T-helper 2 cell (primary cell): ENCODE data around the gene PCDHGC3.

Source experiments
- DNase-seq, 5 experiments: peaks; one replicate each; pipeline versions ENCODE4 v3.0.0 to v3.0.0-alpha.2; 2012 to 2022

PCDHGC3 gene

GRCh38 chr5:141508798-141509611, 33.2 kb downstream of the PCDHGC3 start:
- DNase-seq: no peak

- DNase-seq: no peak
Measured at GRCh38 chr5:141510160-141510559, 34.4 kb downstream of the PCDHGC3 start.

- DNase-seq: no peak
Measured at GRCh38 chr5:141510850-141511601, 35.3 kb downstream of the PCDHGC3 start.

DNA sequence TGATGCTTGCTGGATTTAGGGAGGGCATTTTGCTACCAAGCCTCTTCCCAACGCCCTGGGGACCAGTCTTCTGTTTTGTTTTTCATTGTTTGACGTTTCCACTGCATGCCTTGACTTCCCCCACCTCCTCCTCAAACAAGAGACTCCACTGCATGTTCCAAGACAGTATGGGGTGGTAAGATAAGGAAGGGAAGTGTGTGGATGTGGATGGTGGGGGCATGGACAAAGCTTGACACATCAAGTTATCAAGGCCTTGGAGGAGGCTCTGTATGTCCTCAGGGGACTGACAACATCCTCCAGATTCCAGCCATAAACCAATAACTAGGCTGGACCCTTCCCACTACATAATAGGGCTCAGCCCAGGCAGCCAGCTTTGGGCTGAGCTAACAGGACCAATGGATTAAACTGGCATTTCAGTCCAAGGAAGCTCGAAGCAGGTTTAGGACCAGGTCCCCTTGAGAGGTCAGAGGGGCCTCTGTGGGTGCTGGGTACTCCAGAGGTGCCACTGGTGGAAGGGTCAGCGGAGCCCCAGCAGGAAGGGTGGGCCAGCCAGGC, 36.1 kb downstream of the PCDHGC3 start:
- no peak for DNase-seq

- DNase-seq: peak; percentile 58 to 80 (median 78)
Measured at GRCh38 chr5:141512390-141512910, 36.7 kb downstream of the PCDHGC3 start.

- DNase-seq: peak in 2 of 5 experiments; percentile 15 to 56
Measured at GRCh38 chr5:141512911-141513626, 37.3 kb downstream of the PCDHGC3 start.

DNA sequence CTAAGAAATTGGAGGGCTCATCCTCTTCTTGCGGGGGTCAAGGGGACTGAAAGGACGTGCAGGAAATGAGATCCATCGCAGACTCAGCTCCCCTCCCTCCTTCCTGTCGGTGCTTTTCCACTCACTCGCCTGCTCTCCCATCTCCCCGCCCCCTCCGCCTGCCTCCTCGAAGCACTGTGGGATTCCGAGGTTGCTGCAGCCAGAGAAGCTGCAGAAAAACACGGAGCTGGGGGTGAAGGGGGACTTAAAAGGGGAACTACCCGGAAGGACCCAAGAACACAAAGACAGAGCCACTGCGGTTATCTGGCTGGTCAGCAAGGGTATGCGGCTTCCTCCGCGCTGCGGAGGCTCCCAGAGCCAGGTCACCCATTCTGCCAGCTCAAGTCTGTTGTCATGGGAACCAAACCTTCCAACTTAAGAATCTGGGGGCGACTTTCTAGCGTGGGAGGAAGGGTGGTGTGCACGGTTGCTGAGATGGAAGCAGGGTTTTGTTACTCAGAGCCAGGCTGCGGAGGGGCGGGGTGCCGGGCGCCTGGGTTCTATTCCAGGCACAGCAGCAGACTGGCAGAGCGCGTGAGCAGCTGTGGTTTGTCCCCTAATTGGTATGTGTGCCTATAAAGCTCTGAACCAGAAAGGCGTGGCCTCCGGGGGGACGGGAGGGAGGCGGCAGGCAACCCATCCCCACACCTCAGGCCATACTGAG, 38.0 kb downstream of the PCDHGC3 start:
- peak in 3 of 5 experiments; percentile 14 to 55 (median 30) for DNase-seq

GRCh38 chr5:141514330-141515133, 38.8 kb downstream of the PCDHGC3 start:
- no peak for DNase-seq

DNA sequence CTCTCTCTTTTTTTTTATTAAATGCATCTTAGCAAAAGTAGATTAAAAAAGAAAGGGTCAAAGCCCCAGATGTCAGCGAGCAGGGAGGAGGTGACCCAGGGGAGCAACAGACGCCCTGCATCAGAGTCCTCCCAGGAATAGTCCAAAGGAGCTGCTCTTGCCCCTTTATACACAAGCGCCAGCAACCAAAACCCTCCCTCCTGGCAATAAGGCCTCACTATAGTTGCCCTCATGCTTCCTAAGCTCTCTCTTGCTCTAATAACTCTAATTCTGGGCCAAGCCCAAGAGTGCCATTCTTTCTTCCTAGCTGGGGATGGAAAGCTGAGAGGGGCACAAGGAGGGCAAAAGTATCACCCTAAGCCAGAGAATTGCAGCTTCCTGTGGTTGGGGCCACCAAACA, 39.4 kb downstream of the PCDHGC3 start:
- DNase-seq: no peak

- no peak for DNase-seq
Measured at GRCh38 chr5:141515946-141516671, 40.3 kb downstream of the PCDHGC3 start.

- no peak for DNase-seq
Measured at GRCh38 chr5:141516672-141517025, 40.9 kb downstream of the PCDHGC3 start.

DNA sequence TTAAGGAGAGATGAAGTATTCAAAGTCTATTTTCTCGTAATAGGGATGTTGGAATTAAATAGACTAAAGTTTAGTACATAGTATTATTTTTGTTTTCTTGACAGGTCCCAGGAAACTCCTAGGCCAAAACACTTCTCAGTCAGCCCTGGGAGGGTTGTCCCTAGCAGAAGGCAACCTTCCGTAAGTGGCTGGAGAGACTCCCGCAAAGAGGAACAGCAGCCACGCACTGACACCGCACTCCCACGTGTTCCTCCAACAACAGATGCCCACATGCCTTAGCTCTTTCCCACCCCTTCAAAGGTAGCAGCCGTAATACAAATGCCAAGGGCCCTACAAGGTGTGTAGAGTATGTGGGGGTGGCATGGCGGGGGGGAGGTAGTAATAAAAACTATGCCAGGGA, 41.5 kb downstream of the PCDHGC3 start:
- DNase-seq: no peak

DNA sequence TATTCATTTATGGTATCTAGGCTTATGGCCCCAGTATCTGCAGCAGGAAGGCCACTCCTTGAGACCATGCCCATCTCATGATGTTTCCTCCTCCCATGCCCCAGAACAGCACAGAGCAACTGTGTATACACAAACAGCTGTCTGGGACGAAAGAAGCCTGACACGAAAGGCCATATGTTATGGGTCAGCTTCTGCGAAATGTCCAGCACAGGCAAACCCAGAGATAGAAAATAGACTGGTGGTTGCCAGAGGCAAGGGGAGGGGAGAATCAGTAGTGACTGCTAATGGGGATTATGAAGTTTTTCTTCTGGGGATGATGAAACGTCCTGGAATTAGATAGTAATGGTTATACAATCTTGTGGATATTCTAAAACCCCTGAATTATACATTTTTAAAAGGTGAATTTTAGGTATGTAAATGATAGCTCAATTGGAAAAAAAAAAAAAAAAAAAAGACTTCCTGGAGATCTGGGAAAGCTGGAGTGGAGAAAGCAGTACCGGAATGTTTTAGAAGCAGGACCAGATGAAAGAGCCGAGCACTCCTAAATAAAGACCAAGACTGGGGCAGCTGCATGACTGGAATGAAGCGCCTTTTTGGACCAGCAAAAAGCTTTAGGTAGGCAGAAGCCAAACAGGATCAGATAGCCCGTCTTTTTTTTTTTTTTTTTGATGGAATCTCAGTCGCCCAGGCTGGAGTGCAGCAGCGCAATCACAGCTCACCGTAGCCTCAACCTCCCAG, 42.3 kb downstream of the PCDHGC3 start:
- no peak for DNase-seq

- DNase-seq: no peak
Measured at GRCh38 chr5:141518618-141519015, 42.9 kb downstream of the PCDHGC3 start.

DNA sequence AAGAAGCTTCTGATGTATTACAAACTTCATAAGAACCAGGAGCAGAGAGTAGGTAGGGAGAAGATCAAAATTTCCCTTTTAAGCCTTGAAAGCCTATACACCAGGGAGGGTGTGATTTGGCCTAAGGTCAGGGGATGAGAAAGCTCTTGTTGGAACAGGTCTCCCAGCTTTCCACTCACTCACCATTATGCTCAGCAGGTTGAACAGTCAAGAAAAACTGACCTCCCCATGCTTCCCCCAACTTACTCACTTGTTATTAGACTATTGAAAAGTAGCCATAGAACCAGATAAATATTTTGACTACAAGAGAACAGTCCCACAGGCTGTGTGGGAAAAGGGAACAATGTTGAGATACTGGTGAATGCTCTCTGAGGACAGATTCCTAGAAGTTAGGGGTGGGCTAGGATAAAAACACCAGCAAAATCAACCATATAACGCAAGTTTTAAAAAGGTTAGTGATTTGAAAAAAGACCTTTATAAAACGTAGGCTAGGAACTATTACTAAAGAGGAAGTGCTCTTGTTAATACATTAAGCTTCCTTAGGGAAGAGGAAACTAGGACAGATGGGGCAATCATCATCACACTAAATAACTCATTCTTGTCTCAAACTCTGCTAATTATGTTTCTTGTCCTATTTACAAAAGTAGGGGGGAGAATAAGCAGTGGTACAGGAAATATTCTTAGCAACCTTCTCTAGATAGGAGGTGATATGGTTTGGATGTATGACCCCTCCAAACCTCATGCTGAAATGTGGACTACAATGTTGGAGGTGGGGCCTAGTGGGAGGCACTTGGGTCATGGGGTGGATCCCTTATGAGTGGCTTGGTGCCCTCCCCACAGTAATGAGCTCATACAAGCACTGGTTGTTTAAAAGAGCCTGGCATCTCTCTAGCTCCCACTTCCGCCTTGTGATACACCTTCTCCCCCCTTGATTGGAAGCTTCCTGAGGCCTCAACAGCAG, 44.1 kb downstream of the PCDHGC3 start:
- no peak for DNase-seq

DNA sequence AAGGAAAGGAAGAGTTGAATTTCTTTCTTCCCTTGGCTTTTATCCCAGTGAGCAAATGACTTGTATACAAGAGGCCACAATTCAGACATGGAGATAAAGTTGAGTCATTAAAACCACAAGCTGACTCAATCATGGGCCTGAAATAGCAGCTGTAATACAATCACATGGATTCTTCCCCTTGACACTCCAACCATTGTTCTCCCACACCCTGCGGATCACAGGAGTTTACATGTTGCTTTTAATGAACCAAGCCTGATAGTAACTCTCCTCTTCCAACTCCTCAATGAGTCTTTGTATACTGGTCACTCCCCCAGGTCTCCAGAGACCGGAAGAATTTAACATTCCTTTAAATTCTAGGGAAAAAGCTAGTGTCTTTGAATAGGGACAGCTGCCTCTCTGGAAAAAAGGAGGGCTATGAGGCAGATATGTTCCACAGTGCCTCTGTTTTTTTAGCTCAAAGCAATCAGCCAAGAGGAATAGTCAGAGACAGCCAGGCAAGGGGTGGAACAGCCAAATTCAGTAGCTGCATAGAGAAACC, 45.5 kb downstream of the PCDHGC3 start:
- peak in 1 of 5 experiments; percentile 35 for DNase-seq

DNA sequence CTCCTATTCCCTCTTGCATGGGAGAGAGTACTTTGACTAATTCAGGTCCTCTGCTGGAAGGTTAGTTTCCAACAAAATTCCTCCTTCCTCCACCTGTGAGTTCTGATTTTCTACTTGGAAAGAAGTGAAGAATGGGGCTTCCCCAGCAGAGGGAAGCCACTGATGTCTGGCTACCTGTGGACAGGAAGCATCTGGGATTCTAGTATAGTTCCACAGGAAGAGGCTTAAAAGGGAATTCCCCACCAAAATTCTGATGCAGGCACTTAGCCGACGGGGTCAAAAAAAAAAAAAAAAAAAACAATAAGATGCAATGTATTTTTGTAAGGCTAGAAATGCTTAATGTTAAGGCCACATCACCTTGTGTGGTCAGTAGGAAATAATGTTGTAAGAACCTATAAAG, 46.5 kb downstream of the PCDHGC3 start:
- DNase-seq: no peak

- no peak for DNase-seq
Measured at GRCh38 chr5:141523991-141524390, 48.2 kb downstream of the PCDHGC3 start.
